ENCODE measurements around the gene MED27. TPM values are rescaled to one million over a fixed set of nuclear protein-coding genes. Genes with fewer than 3 reads are reported as not detected.

Gene MED27
- total and polyA plus RNA-seq, 10 of the 15 experiments (the other 5 are each of a cell fraction or from before 2014, with no cell fraction given) = 20.3 to 50.3 (median 35.5) TPM

- TF ChIP-seq IRF3 (IDR thresholded peaks at IDR 0.05) = no peak
Measured at GRCh38 chr9:132001567-132001966, 78.1 kb downstream of the MED27 start (continued).

DNA sequence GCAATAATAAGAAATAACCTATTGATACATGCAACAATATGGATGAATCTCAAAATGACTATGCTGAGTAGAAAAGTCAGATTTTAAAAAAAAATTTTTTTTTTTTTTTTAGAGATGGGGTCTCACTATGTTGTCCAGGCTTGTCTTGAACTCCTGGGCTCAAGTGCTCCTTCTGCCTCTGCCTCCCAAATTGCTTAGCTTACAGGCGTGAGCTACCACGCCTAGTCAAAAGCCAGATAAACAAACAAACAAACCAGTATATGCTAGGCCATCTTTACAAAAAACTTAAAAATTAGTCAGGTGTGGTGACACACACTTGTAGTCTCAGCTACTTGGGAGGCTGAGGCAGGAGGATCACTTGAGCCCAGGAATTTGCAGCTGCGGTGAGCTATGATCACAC is 79.0 kb downstream of the MED27 start:
- ATAC-seq (no peak), FAIRE-seq (no peak), DNase-seq (ENCODE audit: low read depth, low spot score) (no peak)
- no peaks in the 10 kb centered on the region for H3K27me3 ChIP-seq (replicated peaks in 1 of 2; ENCODE audit: control insufficient read depth in 2 of 2, insufficient read depth in 2 of 2, low read length in 1 of 2)
- WGBS (ENCODE audit: insufficient coverage, insufficient replicate concordance, low lambda C conversion rate, missing lambda C conversion rate) = 91% methylated on average over 3 of the region's 3 CpGs
- SMC1A ChIA-PET (ENCODE audit: uncharacterized antibody, unreplicated experiment) = interaction anchor here (0.6 to 1.8 kb wide), 3 partner anchors 12 to 126 kb away, joined by 3 to 5 read pairs (median 4); no protein-coding TSS in a partner anchor
- RAD21 ChIA-PET (ENCODE audit: unreplicated experiment) = no interaction called here
- H3K9ac ChIP-seq (ENCODE audit: control insufficient read depth, insufficient read depth, low read length) = no peak overlapping the region
- no TSS peak for BruUV-seq (replicated peaks)
- H3K27ac ChIP-seq (ENCODE audit: control insufficient read depth, insufficient read depth) = no peak overlapping the region
- H3K4me1 ChIP-seq (ENCODE audit: control insufficient read depth, insufficient read depth, low read length) = peaks cover 33% of the 10 kb centered on the region
- no peaks in the 10 kb centered on the region; a peak in 1 of 4 replicates for H3K36me3 ChIP-seq (ENCODE audit: control insufficient read depth in 2 of 2, insufficient read depth in 2 of 2, low read length in 1 of 2)
- no peak overlapping the region for H3K4me3 ChIP-seq
- TF ChIP-seq ATF7 (IDR thresholded peaks at IDR 0.05; ENCODE audit: low read depth) (no peak), SREBF1 (IDR thresholded peaks at IDR 0.05; ENCODE audit: low read length) (no peak), TCF3 (IDR thresholded peaks at IDR 0.05; ENCODE audit: borderline replicate concordance, insufficient read depth, low read depth, low read length) (no peak), RAD21 (IDR thresholded peaks at IDR 0.05; ENCODE audit: insufficient read depth, low read depth, low read length) (no peak), RB1 (IDR thresholded peaks at IDR 0.05; ENCODE audit: borderline replicate concordance) (no peak), FOXM1 (IDR thresholded peaks at IDR 0.05; ENCODE audit: low read depth, low read length) (no peak), KLF5 (IDR thresholded peaks at IDR 0.05; ENCODE audit: partially characterized antibody) (no peak)
- TF ChIP-seq, protein P1, sequence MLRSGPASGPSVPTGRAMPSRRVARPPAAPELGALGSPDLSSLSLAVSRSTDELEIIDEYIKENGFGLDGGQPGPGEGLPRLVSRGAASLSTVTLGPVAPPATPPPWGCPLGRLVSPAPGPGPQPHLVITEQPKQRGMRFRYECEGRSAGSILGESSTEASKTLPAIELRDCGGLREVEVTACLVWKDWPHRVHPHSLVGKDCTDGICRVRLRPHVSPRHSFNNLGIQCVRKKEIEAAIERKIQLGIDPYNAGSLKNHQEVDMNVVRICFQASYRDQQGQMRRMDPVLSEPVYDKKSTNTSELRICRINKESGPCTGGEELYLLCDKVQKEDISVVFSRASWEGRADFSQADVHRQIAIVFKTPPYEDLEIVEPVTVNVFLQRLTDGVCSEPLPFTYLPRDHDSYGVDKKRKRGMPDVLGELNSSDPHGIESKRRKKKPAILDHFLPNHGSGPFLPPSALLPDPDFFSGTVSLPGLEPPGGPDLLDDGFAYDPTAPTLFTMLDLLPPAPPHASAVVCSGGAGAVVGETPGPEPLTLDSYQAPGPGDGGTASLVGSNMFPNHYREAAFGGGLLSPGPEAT (IDR thresholded peaks at IDR 0.05; ENCODE audit: low read depth) = no peak
- TF ChIP-seq, protein P2, sequence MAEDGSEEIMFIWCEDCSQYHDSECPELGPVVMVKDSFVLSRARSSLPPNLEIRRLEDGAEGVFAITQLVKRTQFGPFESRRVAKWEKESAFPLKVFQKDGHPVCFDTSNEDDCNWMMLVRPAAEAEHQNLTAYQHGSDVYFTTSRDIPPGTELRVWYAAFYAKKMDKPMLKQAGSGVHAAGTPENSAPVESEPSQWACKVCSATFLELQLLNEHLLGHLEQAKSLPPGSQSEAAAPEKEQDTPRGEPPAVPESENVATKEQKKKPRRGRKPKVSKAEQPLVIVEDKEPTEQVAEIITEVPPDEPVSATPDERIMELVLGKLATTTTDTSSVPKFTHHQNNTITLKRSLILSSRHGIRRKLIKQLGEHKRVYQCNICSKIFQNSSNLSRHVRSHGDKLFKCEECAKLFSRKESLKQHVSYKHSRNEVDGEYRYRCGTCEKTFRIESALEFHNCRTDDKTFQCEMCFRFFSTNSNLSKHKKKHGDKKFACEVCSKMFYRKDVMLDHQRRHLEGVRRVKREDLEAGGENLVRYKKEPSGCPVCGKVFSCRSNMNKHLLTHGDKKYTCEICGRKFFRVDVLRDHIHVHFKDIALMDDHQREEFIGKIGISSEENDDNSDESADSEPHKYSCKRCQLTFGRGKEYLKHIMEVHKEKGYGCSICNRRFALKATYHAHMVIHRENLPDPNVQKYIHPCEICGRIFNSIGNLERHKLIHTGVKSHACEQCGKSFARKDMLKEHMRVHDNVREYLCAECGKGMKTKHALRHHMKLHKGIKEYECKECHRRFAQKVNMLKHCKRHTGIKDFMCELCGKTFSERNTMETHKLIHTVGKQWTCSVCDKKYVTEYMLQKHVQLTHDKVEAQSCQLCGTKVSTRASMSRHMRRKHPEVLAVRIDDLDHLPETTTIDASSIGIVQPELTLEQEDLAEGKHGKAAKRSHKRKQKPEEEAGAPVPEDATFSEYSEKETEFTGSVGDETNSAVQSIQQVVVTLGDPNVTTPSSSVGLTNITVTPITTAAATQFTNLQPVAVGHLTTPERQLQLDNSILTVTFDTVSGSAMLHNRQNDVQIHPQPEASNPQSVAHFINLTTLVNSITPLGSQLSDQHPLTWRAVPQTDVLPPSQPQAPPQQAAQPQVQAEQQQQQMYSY (CRISPR knock-in tag; IDR thresholded peaks at IDR 0.05) = no peak
- CTCF ChIA-PET = interaction anchor here (1.0 kb wide), 1 partner anchor 167 kb away, joined by 3 read pairs; no protein-coding TSS in a partner anchor
- in situ Hi-C loops (cut with MboI) (no loop called here), intact Hi-C loops (cut with micrococcal nuclease; ENCODE audit: unreplicated experiment) (no loop called here)
- H4K20me1 ChIP-seq (ENCODE audit: control insufficient read depth, insufficient read depth) = peaks cover 13% of the 10 kb centered on the region; the same call in 1 of the 2 replicates
- no peak overlapping the region for H2AFZ ChIP-seq (ENCODE audit: control insufficient read depth, low read depth, low read length)
- peaks cover 3% of the 10 kb centered on the region; the same call in 1 of the 3 replicates for H3K9me3 ChIP-seq (replicated peaks; ENCODE audit: control insufficient read depth, insufficient read depth, low read length)
- H3K79me2 ChIP-seq (ENCODE audit: control insufficient read depth, insufficient read depth, low read length) = no peaks in the 10 kb centered on the region
- POLR2A ChIA-PET = no interaction called here
- H3K4me2 ChIP-seq (ENCODE audit: control insufficient read depth, insufficient read depth) = no peak overlapping the region
